CD4-positive, CD25-positive, alpha-beta regulatory T cell (primary cell): Measurements from ENCODE around the gene ISG15. TPM values are rescaled to one million over a fixed set of nuclear protein-coding genes. Genes with fewer than 3 reads are reported as not detected.

Experiments used
- ATAC-seq, 2 donors: fragments of 150-1000 bp; cut with Tn5 transposase; one replicate each; pipeline ENCODE4 v1.10.0; 2021; ENCODE audit warnings: low read depth in 2 of 2, moderate number of reproducible peaks in 2 of 2, moderate library complexity in 1 of 2
- DNase-seq, 3 donors: peaks; one replicate each; pipeline versions ENCODE4 v3.0.0 to v3.0.0-alpha.2; 2012 to 2022; ENCODE audit warnings: mixed read lengths in 1 of 3
- H3K27ac ChIP-seq: one replicate; pipeline ENCODE4 v1.7.0; 2013; ENCODE audit warnings: mild to moderate bottlenecking, low read length; ENCODE audit not compliant: insufficient read depth, poor library complexity, severe bottlenecking
- H3K27me3 ChIP-seq: one replicate; pipeline ENCODE4 v1.7.0; 2013; ENCODE audit warnings: low read length; ENCODE audit not compliant: control insufficient read depth, insufficient read depth
- H3K36me3 ChIP-seq: one replicate; pipeline ENCODE4 v1.7.0; 2013; ENCODE audit warnings: mild to moderate bottlenecking, low read length, moderate library complexity; ENCODE audit not compliant: control insufficient read depth, insufficient read depth
- H3K4me1 ChIP-seq: 2 replicates; pipeline ENCODE4 v1.7.0; 2013; ENCODE audit warnings: mild to moderate bottlenecking, low read length; ENCODE audit not compliant: insufficient read depth, control insufficient read depth, poor library complexity, severe bottlenecking
- H3K4me3 ChIP-seq: one replicate; pipeline ENCODE4 v1.7.0; 2013; ENCODE audit warnings: low read depth, mild to moderate bottlenecking, low read length, moderate library complexity
- H3K9me3 ChIP-seq, 2 experiments: 1 replicate in 1 of 2; 2 replicates in 1 of 2; pipeline ENCODE4 v1.7.0; 2013; ENCODE audit warnings: low read length in 2 of 2, mild to moderate bottlenecking in 1 of 2, moderate library complexity in 1 of 2; ENCODE audit not compliant: control insufficient read depth in 2 of 2
- H3K27ac Mint-ChIP-seq, 3 donors: one replicate each; pipeline ENCODE4 v1.8.0; 2020 to 2022; ENCODE audit warnings: mild to moderate bottlenecking in 3 of 3, mixed read lengths in 3 of 3, moderate library complexity in 2 of 3
- H3K27me3 Mint-ChIP-seq: one replicate; pipeline ENCODE4 v1.8.0; 2022; ENCODE audit warnings: mild to moderate bottlenecking, mixed read lengths
- H3K36me3 Mint-ChIP-seq: one replicate; pipeline ENCODE4 v1.8.0; 2020; ENCODE audit warnings: mixed read lengths
- H3K4me1 Mint-ChIP-seq, 4 donors: one replicate each; pipeline ENCODE4 v1.8.0; 2020 to 2022; ENCODE audit warnings: mixed read lengths in 4 of 4, mild to moderate bottlenecking in 1 of 4
- H3K4me3 Mint-ChIP-seq, 4 donors: one replicate each; pipeline ENCODE4 v1.8.0; 2020 to 2022; ENCODE audit warnings: mild to moderate bottlenecking in 4 of 4, mixed read lengths in 4 of 4, moderate library complexity in 3 of 4
- H3K9me3 Mint-ChIP-seq, 7 donors: one replicate each; pipeline ENCODE4 v1.8.0; 2020 to 2022; ENCODE audit warnings: mixed read lengths in 7 of 7, mild to moderate bottlenecking in 3 of 7, moderate library complexity in 2 of 7
- polyA plus RNA-seq, 4 donors: library from polyadenylated mRNA; unstranded; fragments of 300-500 nt; fragmentation: Illumina TruSeq; gene quantifications; one replicate each; pipeline ENCODE4 v1.2.3, GENCODE V29; 2021
- total RNA-seq: library from RNA; stranded (reverse); gene quantifications from one replicate; pipeline ENCODE4 v1.2.3, GENCODE V29; 2022

ISG15 gene
- total and polyA plus RNA-seq, 5 donors from 2014 or later, result 76.7 to 489 (median 252) TPM

DNA sequence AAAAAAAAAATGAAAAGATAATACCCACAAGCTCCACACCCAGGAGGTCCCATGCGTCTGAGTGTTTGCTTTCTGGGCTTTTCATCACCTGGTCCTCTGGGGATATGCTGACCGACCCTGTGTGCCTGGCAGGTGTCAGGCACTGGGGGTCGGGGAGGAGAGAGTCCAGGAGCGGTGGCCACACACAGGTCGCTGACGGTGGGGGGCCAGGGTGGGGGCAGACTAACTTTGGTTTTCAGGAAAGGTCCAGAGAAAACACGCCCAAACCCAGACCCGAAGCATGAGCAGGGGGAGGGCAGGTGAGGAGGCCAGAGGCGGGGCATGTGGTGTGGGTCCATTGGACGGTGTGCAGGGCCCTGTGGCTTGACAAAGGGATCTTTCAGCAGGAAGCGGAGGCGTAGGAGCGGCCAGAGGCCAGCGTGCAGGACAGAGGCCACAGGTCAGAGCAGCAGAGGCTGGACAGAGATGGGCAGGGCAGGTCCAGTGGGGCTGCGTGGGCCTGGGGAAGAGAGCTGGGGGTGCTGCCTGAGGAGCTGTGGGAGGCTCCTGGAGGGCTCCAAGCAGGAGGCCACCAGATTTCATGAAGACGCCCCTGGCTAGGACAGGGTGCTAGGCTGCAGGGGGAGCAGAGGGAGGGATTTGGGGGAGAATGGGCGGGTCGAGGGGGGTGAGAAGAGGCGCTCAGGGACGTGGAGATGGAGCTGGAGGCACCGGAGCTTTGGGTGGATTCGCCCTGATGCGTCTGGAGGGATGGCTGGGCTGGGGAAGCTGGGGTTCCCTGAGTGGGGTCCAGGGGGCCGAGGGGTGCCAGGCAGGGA, 45.0 kb downstream of the ISG15 start:
- Histone ChIP-seq H3K36me3 (no peaks in the 10 kb centered on the region), H3K9me3 (no peaks in the 10 kb centered on the region), H3K27ac (no peak overlapping the region), H3K27me3 (no peaks in the 10 kb centered on the region), H3K4me1 (peaks cover 22% of the 10 kb centered on the region), H3K4me3 (no peak overlapping the region)
- DNase-seq, result no peak
- peak overlapping the region; percentile 66 to 82 (median 76) for H3K4me3 Mint-ChIP-seq
- no peak for ATAC-seq
- no peaks in the 10 kb centered on the region for H3K9me3 Mint-ChIP-seq
- H3K36me3 Mint-ChIP-seq, result no peaks in the 10 kb centered on the region
- no peak overlapping the region for H3K27ac Mint-ChIP-seq
- peaks cover 24% of the 10 kb centered on the region for H3K27me3 Mint-ChIP-seq
- peaks cover 0 to 12% (median 0%) of the 10 kb centered on the region in 4 donors for H3K4me1 Mint-ChIP-seq

DNA sequence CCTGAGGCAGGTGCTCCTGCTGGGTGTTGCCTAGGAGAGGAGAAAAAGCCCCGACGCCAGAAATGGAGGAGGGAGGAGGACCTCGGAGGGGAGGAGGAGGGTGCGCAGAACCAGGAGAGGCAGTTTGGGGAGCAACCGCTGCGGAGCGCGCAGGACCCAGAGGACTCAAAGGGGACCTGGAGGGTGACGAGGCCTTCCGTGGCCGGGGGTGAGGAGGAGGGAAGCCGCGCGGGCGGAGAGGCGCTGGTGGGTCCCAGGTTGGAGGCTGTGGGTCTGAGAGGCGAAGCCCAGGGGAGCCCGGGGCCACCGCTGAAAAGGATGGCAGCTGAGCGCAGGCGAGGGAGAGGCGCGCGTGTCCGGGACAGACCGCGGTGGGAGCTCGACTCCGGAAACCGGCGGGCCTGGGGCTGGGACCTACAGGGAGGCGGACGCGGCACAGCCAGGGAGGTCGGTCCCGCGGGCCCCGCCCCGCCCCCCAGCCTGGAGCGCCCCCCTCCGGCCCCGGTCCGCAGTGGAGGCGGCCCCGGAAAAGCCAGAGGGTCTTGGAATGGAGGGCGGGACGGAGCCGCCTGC, 45.7 kb downstream of the ISG15 start:
- no peaks in the 10 kb centered on the region for H3K27me3 ChIP-seq
- Mint-ChIP-seq H3K4me1 (peaks cover 0 to 14% (median 0%) of the 10 kb centered on the region in 4 donors), H3K27ac (no peak overlapping the region), H3K27me3 (peaks cover 24% of the 10 kb centered on the region), H3K36me3 (no peaks in the 10 kb centered on the region), H3K9me3 (no peaks in the 10 kb centered on the region), H3K4me3 (peak overlapping the region; percentile 66 to 82 (median 76))
- no peaks in the 10 kb centered on the region for H3K9me3 ChIP-seq
- H3K27ac ChIP-seq, result no peak overlapping the region
- peak; percentile 6 to 14 for ATAC-seq
- H3K4me1 ChIP-seq, result peaks cover 29% of the 10 kb centered on the region
- no peaks in the 10 kb centered on the region for H3K36me3 ChIP-seq
- DNase-seq, result peak in 2 of 3 donors; percentile 35 to 45
- H3K4me3 ChIP-seq, result no peak overlapping the region

DNA sequence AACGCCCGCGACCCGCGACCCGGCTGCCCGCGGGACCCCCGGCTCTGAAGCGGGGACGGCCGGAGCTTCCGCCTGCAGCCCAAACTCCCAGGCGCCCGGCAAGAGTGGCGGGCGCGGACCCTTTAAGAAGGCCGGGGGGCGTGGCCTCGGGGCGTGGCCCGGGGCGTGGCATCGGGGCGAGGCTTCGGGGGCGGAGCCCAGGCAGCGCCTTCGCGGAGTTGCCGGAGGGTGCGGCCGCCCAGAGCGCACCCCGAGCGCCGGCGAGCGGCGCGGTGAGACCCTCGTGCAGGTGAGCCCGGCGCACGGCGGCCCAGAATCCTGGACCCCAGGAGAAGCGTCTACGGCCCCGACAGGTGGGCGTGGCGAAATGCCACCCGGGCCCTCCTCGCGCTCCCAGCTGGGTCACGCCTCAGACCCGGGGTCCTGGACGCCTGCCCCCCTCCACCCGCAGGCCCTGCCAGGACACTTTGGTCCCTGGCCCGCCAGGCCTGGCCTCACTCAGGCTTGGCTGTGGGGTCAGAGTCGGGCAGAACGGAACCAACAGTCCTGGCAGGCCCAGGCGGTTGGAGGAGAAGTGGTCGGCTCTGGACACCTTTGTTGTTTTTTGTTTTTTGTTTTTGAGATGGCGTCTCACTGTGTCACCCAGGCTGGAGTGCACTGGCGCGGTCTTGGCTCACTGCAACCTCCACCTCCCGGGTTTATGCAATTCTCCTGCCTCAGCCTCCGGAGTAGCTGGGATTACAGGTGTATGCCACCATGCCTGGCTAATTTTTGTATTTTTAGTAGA, 46.4 kb downstream of the ISG15 start:
- H3K4me1 ChIP-seq, result peaks cover 35% of the 10 kb centered on the region
- no peak overlapping the region for H3K4me3 ChIP-seq
- H3K9me3 Mint-ChIP-seq, result no peaks in the 10 kb centered on the region
- H3K36me3 Mint-ChIP-seq, result no peaks in the 10 kb centered on the region
- no peak overlapping the region for H3K27ac Mint-ChIP-seq
- H3K36me3 ChIP-seq, result no peaks in the 10 kb centered on the region
- peak overlapping the region in 2 of 4 donors; percentile 53 to 68 for H3K4me3 Mint-ChIP-seq
- peak; percentile 71 to 76 for ATAC-seq
- H3K27me3 Mint-ChIP-seq, result peaks cover 24% of the 10 kb centered on the region
- H3K27ac ChIP-seq, result no peak overlapping the region
- H3K9me3 ChIP-seq, result no peaks in the 10 kb centered on the region
- DNase-seq, result peak; percentile 81 to 87 (median 84)
- H3K4me1 Mint-ChIP-seq, result peaks cover 0 to 16% (median 0%) of the 10 kb centered on the region in 4 donors
- no peaks in the 10 kb centered on the region for H3K27me3 ChIP-seq

DNA sequence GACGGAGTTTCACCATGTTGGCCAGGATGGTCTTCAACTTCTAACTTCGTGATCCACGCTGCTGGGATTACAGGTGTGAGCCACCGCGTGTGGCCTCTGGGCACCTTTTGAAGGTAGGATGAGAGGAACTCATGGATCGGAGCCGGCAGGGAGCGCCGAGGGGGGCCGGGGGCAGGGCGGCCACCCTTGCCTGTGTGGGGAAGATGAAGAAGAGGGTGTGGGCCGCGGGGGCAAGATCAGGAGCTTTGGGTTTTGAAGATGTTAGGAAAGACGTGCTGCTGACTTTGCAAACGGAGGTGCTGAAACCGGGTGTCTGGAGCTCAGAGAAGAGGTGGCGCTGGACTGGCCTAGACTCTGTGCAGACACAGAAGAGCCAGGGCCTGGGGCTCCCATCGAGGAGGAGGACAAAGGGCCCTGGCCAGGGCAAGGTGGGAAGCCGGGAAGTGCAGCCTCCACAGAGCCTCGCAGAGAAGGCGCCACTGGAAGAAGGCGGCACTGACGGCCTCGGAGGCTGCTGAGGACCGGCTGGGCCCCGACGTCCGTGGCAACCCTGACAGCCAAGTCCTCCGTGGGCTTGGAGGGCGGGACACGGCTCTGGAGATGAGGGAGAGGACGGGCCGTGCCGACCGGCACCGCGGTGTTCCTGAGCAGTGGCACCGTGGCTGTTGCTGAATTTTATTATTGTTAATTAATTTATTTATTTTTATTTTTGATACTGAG, 47.1 kb downstream of the ISG15 start:
- Histone ChIP-seq H3K27ac (no peak overlapping the region), H3K4me1 (peaks cover 35% of the 10 kb centered on the region), H3K27me3 (no peaks in the 10 kb centered on the region), H3K36me3 (no peaks in the 10 kb centered on the region), H3K9me3 (no peaks in the 10 kb centered on the region), H3K4me3 (no peak overlapping the region)
- ATAC-seq (no peak), DNase-seq (no peak)
- H3K9me3 Mint-ChIP-seq, result no peaks in the 10 kb centered on the region
- H3K27ac Mint-ChIP-seq, result peak overlapping the region in 1 of 3 donors; percentile 52
- H3K27me3 Mint-ChIP-seq, result peaks cover 24% of the 10 kb centered on the region
- H3K4me1 Mint-ChIP-seq, result peaks cover 0 to 16% (median under 1%) of the 10 kb centered on the region in 4 donors
- peak overlapping the region in 2 of 4 donors; percentile 53 to 68 for H3K4me3 Mint-ChIP-seq
- no peaks in the 10 kb centered on the region for H3K36me3 Mint-ChIP-seq

- peaks cover 0 to 21% (median 2%) of the 10 kb centered on the region in 4 donors for H3K4me1 Mint-ChIP-seq
- no peak for DNase-seq
These were observed 48.5 kb downstream of the ISG15 start for GRCh38 chr1:1061682-1062345.

GRCh38 chr1:1062348-1063163, 49.3 kb downstream of the ISG15 start:
- no peak overlapping the region for H3K4me3 Mint-ChIP-seq

More at GRCh38 chr1:1061682-1062345, 48.5 kb downstream of the ISG15 start:
- peaks cover 24% of the 10 kb centered on the region for H3K27me3 Mint-ChIP-seq
- H3K9me3 ChIP-seq, result no peaks in the 10 kb centered on the region
- ATAC-seq, result no peak
- no peaks in the 10 kb centered on the region for H3K36me3 Mint-ChIP-seq
- H3K4me3 ChIP-seq, result no peak overlapping the region
- no peak overlapping the region for H3K27ac Mint-ChIP-seq
- H3K27ac ChIP-seq, result no peak overlapping the region
- peak overlapping the region in 1 of 4 donors; percentile 73 for H3K4me3 Mint-ChIP-seq
- H3K9me3 Mint-ChIP-seq, result no peaks in the 10 kb centered on the region
- H3K4me1 ChIP-seq, result peaks cover 35% of the 10 kb centered on the region
- no peaks in the 10 kb centered on the region for H3K36me3 ChIP-seq
- no peaks in the 10 kb centered on the region for H3K27me3 ChIP-seq

More at GRCh38 chr1:1062348-1063163, 49.3 kb downstream of the ISG15 start:
- Histone ChIP-seq H3K36me3 (no peaks in the 10 kb centered on the region), H3K9me3 (no peaks in the 10 kb centered on the region), H3K4me1 (peaks cover 35% of the 10 kb centered on the region), H3K4me3 (no peak overlapping the region), H3K27ac (no peak overlapping the region), H3K27me3 (no peaks in the 10 kb centered on the region)
- Mint-ChIP-seq H3K27me3 (peaks cover 24% of the 10 kb centered on the region), H3K36me3 (no peaks in the 10 kb centered on the region), H3K27ac (peak overlapping the region in 1 of 3 donors; percentile 5), H3K9me3 (no peaks in the 10 kb centered on the region), H3K4me1 (peaks cover 0 to 21% (median 2%) of the 10 kb centered on the region in 4 donors)
- ATAC-seq (no peak), DNase-seq (no peak)
